CD14-positive monocyte (primary cell): ENCODE data around the gene TBC1D4. TPM values are rescaled to one million over a fixed set of nuclear protein-coding genes. Genes with fewer than 3 reads are reported as not detected.

ENCODE experiments used
- DNase-seq, 3 donors: peaks; one replicate each; pipeline ENCODE4 v3.0.0-alpha.2; 2011 to 2022
- H2AFZ ChIP-seq: 2 replicates; pipeline ENCODE4 v1.6.0; 2012; ENCODE audit warnings: mild to moderate bottlenecking, low read depth, low read length, inconsistent platforms; ENCODE audit not compliant: insufficient read depth, poor library complexity, severe bottlenecking
- H3K27ac ChIP-seq, 2 donors: 1 replicate in 1 of 2; 2 replicates in 1 of 2; pipeline ENCODE4 v1.5.1; 2012 to 2013; ENCODE audit warnings: low read length in 2 of 2, control low read depth in 1 of 2, inconsistent platforms in 1 of 2, low read depth in 1 of 2, mild to moderate bottlenecking in 1 of 2
- H3K27me3 ChIP-seq, 2 donors: one replicate each; pipeline versions ENCODE4 v1.6.0 to v1.6.1; 2011 to 2013; ENCODE audit warnings: low read length in 2 of 2; ENCODE audit not compliant: control insufficient read depth in 2 of 2, insufficient read depth in 2 of 2
- H3K36me3 ChIP-seq, 2 donors: replicated peaks in 1 of 2; 1 replicate in 1 of 2; 2 replicates in 1 of 2; pipeline versions ENCODE4 v1.5.1 to v1.6.1; 2012 to 2013; ENCODE audit warnings: low read length in 2 of 2, control low read depth in 1 of 2, inconsistent platforms in 1 of 2, mild to moderate bottlenecking in 1 of 2; ENCODE audit not compliant: insufficient read depth in 2 of 2, control insufficient read depth in 1 of 2
- H3K4me1 ChIP-seq, 2 donors: 1 replicate in 1 of 2; 2 replicates in 1 of 2; pipeline versions ENCODE4 v1.5.1 to v1.6.1; 2012 to 2013; ENCODE audit warnings: low read length in 2 of 2, control low read depth in 1 of 2, inconsistent platforms in 1 of 2, mild to moderate bottlenecking in 1 of 2, moderate library complexity in 1 of 2; ENCODE audit not compliant: insufficient read depth in 2 of 2, control insufficient read depth in 1 of 2
- H3K4me2 ChIP-seq: replicated peaks from 2 replicates; pipeline ENCODE3; 2012; ENCODE audit warnings: low read length, moderate library complexity, mild to moderate bottlenecking; ENCODE audit not compliant: poor library complexity, severe bottlenecking; ENCODE audit errors: extremely low read depth
- H3K4me3 ChIP-seq, 3 experiments: fragments of 200-600 bp in 1 of 3; sonication (generic) in 1 of 3; replicated peaks in 1 of 3; 1 replicate in 2 of 3; 2 replicates in 1 of 3; pipeline ENCODE4 v1.5.1; 2011 to 2013; ENCODE audit warnings: low read length in 3 of 3, mild to moderate bottlenecking in 3 of 3, control low read depth in 2 of 3, low read depth in 2 of 3, inconsistent platforms in 1 of 3, moderate library complexity in 1 of 3
- H3K79me2 ChIP-seq: 2 replicates; pipeline ENCODE4 v1.6.0; 2012; ENCODE audit warnings: mild to moderate bottlenecking, control low read depth, inconsistent platforms, low read length, moderate library complexity; ENCODE audit not compliant: insufficient read depth
- H3K9ac ChIP-seq: 2 replicates; pipeline ENCODE4 v1.6.0; 2017; ENCODE audit warnings: low read length, mild to moderate bottlenecking; ENCODE audit not compliant: insufficient read depth, poor library complexity, severe bottlenecking
- H3K9me3 ChIP-seq, 2 donors: replicated peaks in 1 of 2; 1 replicate in 1 of 2; 2 replicates in 1 of 2; pipeline versions ENCODE4 v1.5.1 to v1.6.1; 2012 to 2013; ENCODE audit warnings: low read length in 2 of 2, control low read depth in 1 of 2; ENCODE audit not compliant: control insufficient read depth in 1 of 2, insufficient read depth in 1 of 2
- H4K20me1 ChIP-seq: 2 replicates; pipeline ENCODE4 v1.6.0; 2012; ENCODE audit warnings: mild to moderate bottlenecking, low read length, control low read depth, moderate library complexity; ENCODE audit not compliant: insufficient read depth
- H3K27ac Mint-ChIP-seq, 7 donors: one replicate each; pipeline ENCODE4 v1.8.0; 2020; ENCODE audit warnings: mild to moderate bottlenecking in 7 of 7, mixed read lengths in 7 of 7, moderate library complexity in 6 of 7, inconsistent platforms in 2 of 7
- H3K27me3 Mint-ChIP-seq, 3 donors: one replicate each; pipeline ENCODE4 v1.8.0; 2021 to 2022; ENCODE audit warnings: low read depth in 3 of 3, mild to moderate bottlenecking in 3 of 3, mixed read lengths in 3 of 3, moderate library complexity in 3 of 3, inconsistent platforms in 1 of 3
- H3K36me3 Mint-ChIP-seq, 2 donors: one replicate each; pipeline ENCODE4 v1.8.0; 2020; ENCODE audit warnings: mixed read lengths in 2 of 2, inconsistent platforms in 1 of 2, mild to moderate bottlenecking in 1 of 2
- H3K4me1 Mint-ChIP-seq: one replicate; pipeline ENCODE4 v1.8.0; 2020; ENCODE audit warnings: mild to moderate bottlenecking, mixed read lengths
- H3K4me3 Mint-ChIP-seq, 2 donors: one replicate each; pipeline ENCODE4 v1.8.0; 2020; ENCODE audit warnings: mild to moderate bottlenecking in 2 of 2, mixed read lengths in 2 of 2, moderate library complexity in 1 of 2
- H3K9me3 Mint-ChIP-seq, 7 donors: one replicate each; pipeline ENCODE4 v1.8.0; 2020 to 2022; ENCODE audit warnings: mixed read lengths in 7 of 7, mild to moderate bottlenecking in 6 of 7, moderate library complexity in 6 of 7, inconsistent platforms in 2 of 7
- WGBS: methylation state at CpG from one replicate; pipeline ENCODE4 v1.1.5; 2013; ENCODE audit warnings: missing lambda C conversion rate; ENCODE audit not compliant: insufficient coverage; 5-methylcytosine and 5-hydroxymethylcytosine counted together
- intact Hi-C, 2 donors: fragments of 100-400 bp; cut with micrococcal nuclease; formaldehyde crosslinking; loops; one replicate each; pipeline versions ENCODE4 v1.15.0 to v1.15.1; 2023
- polyA plus RNA-seq, 3 donors: library from polyadenylated mRNA; depleted of rRNA in 1 of 3; unstranded in 2 of 3; stranded (reverse) in 1 of 3; fragments of 300-500 nt in 2 of 3; fragments of >200 nt in 1 of 3; fragmentation: Illumina TruSeq in 2 of 3; gene quantifications; 1 replicate in 2 of 3; 2 replicates in 1 of 3; pipeline ENCODE4 v1.2.3, GENCODE V29; 2012 to 2021
- TF ChIP-seq, protein P1 (sequence below): fragments of 200-600 bp; IDR thresholded peaks from one replicate; pipeline ENCODE4 v1.8.0; 2022; ENCODE audit warnings: antibody characterized with exemption, mild to moderate bottlenecking

TBC1D4 gene
- polyA plus RNA-seq, 3 donors, result 2.0 to 6.7 (median 2.5) TPM

DNA sequence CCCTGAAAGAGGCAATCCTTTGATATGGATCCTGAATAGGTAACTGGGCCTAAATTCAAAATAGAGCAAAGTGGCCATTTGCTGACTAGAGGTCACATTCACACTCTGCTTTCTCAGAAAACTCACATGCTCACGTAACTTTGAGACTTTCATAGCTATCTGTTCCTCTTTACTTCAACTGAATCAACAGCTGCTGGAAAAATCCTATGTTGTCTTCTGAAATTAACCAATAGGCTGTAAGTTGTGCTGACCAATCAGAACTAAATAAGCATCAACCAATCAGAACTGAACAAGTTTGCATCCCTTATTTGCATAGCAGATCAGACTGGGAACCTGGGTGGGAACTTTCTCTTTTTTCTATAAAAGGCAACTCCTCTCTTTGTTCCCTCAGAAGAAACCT lies 24.0 kb upstream of the TBC1D4 start:
- H3K36me3 Mint-ChIP-seq, result no peaks in the 10 kb centered on the region
- Histone ChIP-seq H3K4me3 (no peak overlapping the region), H2AFZ (no peak overlapping the region), H3K4me1 (peaks cover 35 to 38% of the 10 kb centered on the region in 2 donors), H3K27ac (no peak overlapping the region), H3K36me3 (no peaks in the 10 kb centered on the region), H3K9ac (no peak overlapping the region), H3K27me3 (no peaks in the 10 kb centered on the region), H4K20me1 (no peaks in the 10 kb centered on the region), H3K9me3 (no peaks in the 10 kb centered on the region), H3K79me2 (no peaks in the 10 kb centered on the region), H3K4me2 (no peak overlapping the region)
- no CpG with 5 or more reads among the region's 1 CpG for WGBS
- no peak overlapping the region for H3K4me3 Mint-ChIP-seq
- DNase-seq, result peak in 1 of 3 donors; percentile 22
- TF ChIP-seq, protein P1, sequence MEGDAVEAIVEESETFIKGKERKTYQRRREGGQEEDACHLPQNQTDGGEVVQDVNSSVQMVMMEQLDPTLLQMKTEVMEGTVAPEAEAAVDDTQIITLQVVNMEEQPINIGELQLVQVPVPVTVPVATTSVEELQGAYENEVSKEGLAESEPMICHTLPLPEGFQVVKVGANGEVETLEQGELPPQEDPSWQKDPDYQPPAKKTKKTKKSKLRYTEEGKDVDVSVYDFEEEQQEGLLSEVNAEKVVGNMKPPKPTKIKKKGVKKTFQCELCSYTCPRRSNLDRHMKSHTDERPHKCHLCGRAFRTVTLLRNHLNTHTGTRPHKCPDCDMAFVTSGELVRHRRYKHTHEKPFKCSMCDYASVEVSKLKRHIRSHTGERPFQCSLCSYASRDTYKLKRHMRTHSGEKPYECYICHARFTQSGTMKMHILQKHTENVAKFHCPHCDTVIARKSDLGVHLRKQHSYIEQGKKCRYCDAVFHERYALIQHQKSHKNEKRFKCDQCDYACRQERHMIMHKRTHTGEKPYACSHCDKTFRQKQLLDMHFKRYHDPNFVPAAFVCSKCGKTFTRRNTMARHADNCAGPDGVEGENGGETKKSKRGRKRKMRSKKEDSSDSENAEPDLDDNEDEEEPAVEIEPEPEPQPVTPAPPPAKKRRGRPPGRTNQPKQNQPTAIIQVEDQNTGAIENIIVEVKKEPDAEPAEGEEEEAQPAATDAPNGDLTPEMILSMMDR, result no peak
- H3K27me3 Mint-ChIP-seq, result peaks cover 0 to 5% (median 0%) of the 10 kb centered on the region in 3 donors
- H3K9me3 Mint-ChIP-seq, result peaks cover 0 to 8% (median 1%) of the 10 kb centered on the region in 7 donors
- intact Hi-C loops, result loop anchor here in 1 of 2 donors (5.0 kb wide), 1 partner anchor 41 kb away; the partner anchor contains the start of gene UCHL3
- peaks cover 31% of the 10 kb centered on the region for H3K4me1 Mint-ChIP-seq
- H3K27ac Mint-ChIP-seq, result peak overlapping the region in 1 of 7 donors; percentile 69

DNA sequence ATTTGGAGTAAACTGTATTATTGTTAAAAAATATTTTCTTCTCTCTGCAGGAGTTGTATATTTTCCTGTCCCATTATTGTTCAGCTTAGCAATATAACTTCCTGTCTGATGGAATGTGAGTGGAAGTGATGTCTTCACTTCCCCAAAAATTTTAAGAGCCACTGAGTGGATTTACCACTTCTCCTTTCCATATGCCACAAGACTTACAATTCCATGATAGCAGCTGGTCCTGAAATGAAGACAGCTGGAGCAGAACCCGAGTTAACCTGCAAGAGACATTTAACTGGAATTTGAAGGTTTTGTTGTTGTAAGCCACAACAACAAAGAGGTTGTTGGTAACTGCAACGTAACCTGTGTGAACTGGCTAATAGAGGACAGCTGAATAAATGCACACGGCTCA lies 23.4 kb upstream of the TBC1D4 start:
- DNase-seq, result peak; percentile 66 to 84 (median 80)
- no peaks in the 10 kb centered on the region for H3K9me3 ChIP-seq
- no peaks in the 10 kb centered on the region for H4K20me1 ChIP-seq
- Mint-ChIP-seq H3K4me3 (no peak overlapping the region), H3K4me1 (peaks cover 31% of the 10 kb centered on the region), H3K27ac (peak overlapping the region; percentile 38 to 93 (median 79)), H3K9me3 (peaks cover 0 to 8% (median 1%) of the 10 kb centered on the region in 7 donors), H3K27me3 (peaks cover 0 to 7% (median 0%) of the 10 kb centered on the region in 3 donors), H3K36me3 (no peaks in the 10 kb centered on the region)
- H3K4me3 ChIP-seq, result peak overlapping the region in 1 of 3 experiments; percentile 37
- WGBS, result 0% methylated on average over 2 of the region's 3 CpGs
- no peak overlapping the region for H2AFZ ChIP-seq
- intact Hi-C loops, result loop anchor here in 1 of 2 donors (5.0 kb wide), 1 partner anchor 42 kb away; the partner anchor contains the start of gene UCHL3
- TF ChIP-seq, protein P1, result no peak
- no peak overlapping the region for H3K9ac ChIP-seq
- peak overlapping the region in 1 of 2 donors; percentile 68 for H3K27ac ChIP-seq
- H3K79me2 ChIP-seq, result no peaks in the 10 kb centered on the region
- no peaks in the 10 kb centered on the region for H3K36me3 ChIP-seq
- H3K27me3 ChIP-seq, result no peaks in the 10 kb centered on the region
- H3K4me2 ChIP-seq, result peak overlapping the region; percentile 58
- H3K4me1 ChIP-seq, result peaks cover 35 to 38% of the 10 kb centered on the region in 2 donors
